ENCODE data around the gene ADGRL3. TPM values are rescaled to one million over a fixed set of nuclear protein-coding genes. Genes with fewer than 3 reads are reported as not detected.
"Not testable (repeated sequence)": the region's sequence is repeated elsewhere in the genome, so short reads cannot be mapped to it uniquely, and the experiment has no call there.

Gene ADGRL3
- total RNA-seq, 1 donor from 2014 or later = not detected

- intact Hi-C loops (cut with micrococcal nuclease) = no loop called here
Observed at GRCh38 chr4:61205066-61205465, 4.9 kb downstream of the ADGRL3 start.

GRCh38 chr4:61207156-61207555 is 7.0 kb downstream of the ADGRL3 start:
- intact Hi-C loops (cut with micrococcal nuclease) = not testable (repeated sequence)

DNA sequence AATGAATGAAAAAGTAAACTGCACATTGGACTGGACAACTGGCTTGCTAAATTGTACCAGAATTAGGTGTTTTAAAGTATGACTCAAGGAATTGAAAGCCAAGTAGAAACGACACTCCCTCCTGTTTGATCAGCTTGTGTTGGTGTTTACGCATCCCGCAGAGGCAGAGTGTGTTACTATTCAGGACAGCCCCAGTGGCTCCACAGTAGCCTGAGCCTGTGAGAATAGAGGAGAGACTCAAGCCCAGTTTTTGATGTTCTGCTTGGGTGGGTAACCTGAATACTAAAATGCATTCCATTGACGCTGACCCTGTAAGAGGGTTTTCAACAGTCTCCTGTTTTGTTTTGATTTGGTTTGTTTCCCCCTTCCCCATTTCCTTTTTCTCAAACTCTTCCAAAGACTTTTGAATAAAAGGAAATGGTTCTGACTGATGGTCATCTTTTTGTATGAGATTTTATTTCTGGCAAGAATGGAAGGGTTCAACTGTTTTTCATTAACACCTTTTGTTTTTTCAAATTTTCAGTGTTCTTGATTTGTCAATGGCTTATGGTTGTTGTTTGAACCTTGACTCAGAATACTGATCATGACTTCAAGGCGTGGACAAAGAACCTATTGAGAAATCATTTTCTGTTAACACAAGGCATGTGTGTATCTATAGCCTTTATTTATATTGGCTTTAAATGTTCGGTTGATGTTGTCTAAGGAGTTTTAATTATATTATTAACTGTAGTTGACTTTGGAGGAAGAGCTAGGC is 10.2 kb downstream of the ADGRL3 start:
- intact Hi-C loops (cut with micrococcal nuclease) = no loop called here

GRCh38 chr4:61211781-61212180 is 11.7 kb downstream of the ADGRL3 start:
- intact Hi-C loops (cut with micrococcal nuclease) = no loop called here

DNA sequence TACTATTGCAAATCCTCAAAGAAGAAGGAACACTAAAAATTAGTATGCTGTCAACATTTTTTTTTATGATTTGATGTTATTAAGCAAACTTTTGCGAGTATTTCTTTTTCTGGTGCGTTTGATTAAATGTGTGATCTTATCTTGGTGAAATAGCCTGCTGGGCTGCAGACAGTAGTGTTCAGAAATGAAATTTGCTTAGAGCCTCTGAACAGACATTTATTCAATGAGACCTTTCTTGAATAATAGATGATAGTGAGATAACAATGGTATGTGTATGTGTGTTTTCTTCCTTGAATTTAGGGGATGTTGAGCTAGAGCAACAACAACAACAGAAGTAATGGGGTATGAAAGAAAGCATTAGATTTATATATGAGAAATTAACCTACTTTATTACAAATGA is 12.7 kb downstream of the ADGRL3 start:
- intact Hi-C loops (cut with micrococcal nuclease) = no loop called here

DNA sequence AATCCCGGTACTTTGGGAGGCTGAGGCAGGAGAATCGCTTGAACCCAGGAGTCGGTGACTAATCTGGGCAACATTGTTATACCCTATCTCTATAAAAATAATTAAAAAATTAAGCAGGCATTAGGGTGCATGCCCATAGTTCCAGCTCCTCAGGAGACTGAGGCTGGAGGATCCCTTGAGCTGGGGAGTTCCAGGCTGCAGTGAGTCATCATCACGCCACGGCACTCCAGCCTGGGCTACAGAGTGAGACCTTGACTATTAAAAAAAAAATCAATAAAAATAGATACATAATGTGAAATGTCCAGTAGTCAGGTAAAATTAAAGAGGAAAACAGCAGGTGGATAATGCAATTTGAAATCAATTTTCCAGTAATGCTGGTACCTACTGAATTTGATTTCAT is 14.6 kb downstream of the ADGRL3 start:
- intact Hi-C loops (cut with micrococcal nuclease) = no loop called here

DNA sequence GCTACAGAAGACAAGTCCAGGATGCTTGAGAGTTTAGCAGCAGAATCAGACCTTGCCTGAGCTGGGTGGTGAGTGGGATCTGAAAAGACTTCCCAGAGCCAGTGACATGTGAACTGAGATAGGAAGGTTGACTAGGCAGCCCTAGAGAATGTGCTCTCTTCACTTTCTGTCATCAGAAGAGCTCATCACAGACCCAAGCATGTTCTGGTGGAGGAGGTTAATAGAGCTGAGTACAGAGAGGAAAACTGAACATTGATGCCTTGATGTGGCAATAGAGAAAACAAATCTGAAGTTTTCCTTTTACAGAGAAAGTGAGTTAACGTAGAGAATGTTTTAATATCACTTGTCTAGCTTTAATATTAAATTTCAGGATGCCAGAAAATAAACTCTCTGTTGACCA is 17.1 kb downstream of the ADGRL3 start:
- intact Hi-C loops (cut with micrococcal nuclease) = no loop called here

- intact Hi-C loops (cut with micrococcal nuclease) = no loop called here
Observed at GRCh38 chr4:61220556-61220955, 20.4 kb downstream of the ADGRL3 start.

DNA sequence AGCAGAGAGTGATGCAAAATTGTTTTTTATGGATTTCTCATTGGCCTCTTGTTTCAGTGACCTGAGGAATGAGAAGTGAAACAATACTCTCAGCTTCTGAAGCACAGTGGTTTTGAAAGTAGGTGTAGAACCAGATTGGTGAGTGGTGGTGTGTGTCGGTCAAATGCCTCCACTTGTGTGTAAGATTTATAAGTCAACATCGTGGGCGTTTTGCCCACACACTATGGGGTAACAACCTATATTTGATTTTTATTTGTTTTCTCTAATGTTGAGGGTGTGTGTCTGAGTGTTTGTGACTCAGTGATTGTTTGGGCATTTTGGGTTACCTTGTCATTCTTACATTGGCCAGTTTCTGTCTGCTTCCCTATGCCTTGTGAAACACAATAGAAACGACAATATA is 23.3 kb downstream of the ADGRL3 start:
- intact Hi-C loops (cut with micrococcal nuclease) = no loop called here

- intact Hi-C loops (cut with micrococcal nuclease) = no loop called here
Observed at GRCh38 chr4:61224573-61224972, 24.4 kb downstream of the ADGRL3 start.

DNA sequence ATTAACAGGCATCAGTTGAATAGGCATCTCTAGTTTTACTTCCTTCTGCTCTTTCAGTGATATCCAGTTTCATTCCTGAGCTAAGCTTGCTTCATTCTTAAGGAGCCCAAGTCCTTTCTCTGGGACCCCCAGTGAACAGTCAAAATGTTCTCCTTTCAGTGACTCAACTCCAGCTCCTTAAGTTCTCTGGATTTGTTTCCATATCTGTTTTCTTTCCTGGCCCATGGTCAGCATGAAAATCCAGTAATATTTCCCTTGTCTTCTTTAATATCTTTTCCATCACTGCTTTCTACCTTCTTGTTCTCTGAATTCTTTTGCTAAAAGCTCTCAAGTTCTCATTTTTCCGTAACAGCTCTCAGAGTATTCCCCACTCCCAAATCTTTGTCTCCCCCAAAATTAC is 25.5 kb downstream of the ADGRL3 start:
- intact Hi-C loops (cut with micrococcal nuclease) = no loop called here

GRCh38 chr4:61231421-61231820 is 31.3 kb downstream of the ADGRL3 start:
- intact Hi-C loops (cut with micrococcal nuclease) = no loop called here

DNA sequence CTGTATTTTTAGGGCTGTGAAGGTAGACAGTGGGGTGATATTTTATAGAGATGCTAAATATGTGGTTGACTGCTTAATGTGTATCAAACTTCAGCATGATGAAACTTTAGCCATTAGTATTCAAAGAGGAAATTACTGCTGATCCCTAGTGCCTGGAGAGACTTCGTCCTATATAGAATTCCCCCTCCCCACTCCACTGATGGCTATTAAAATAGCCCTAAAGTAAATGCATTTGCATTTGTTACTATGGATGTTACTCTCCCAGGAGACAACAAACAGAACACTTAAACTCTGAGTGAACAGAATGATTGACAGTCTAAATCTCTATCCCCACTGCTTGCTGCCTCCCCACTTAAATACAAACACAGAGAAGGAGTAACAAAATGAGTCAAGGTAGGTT is 39.1 kb downstream of the ADGRL3 start:
- intact Hi-C loops (cut with micrococcal nuclease) = no loop called here

- intact Hi-C loops (cut with micrococcal nuclease) = no loop called here
Observed at GRCh38 chr4:61243962-61244361, 43.8 kb downstream of the ADGRL3 start.

GRCh38 chr4:61245069-61245714 is 45.1 kb downstream of the ADGRL3 start:
- intact Hi-C loops (cut with micrococcal nuclease) = no loop called here

DNA sequence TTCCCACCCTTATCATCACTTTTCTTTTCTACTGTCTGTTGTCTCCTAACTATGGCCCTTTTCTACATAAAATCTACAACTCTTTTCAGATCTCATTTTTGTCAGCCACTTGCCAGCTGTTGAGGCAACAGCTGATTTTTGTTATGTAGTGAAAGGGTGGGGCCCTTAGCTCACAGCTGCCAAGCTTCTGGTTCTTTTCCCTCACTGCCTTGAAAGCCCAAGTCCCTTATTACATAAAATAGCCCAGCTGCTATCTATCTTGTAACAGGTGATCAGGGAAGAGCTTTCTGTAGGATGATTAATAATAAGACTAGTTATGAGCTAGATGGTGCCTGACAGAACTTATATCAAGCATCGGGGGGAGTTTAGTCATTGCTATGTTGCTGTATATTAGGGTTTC is 45.9 kb downstream of the ADGRL3 start:
- intact Hi-C loops (cut with micrococcal nuclease) = no loop called here

GRCh38 chr4:61248705-61249104 is 48.6 kb downstream of the ADGRL3 start:
- intact Hi-C loops (cut with micrococcal nuclease) = no loop called here

GRCh38 chr4:61251129-61251528 is 51.0 kb downstream of the ADGRL3 start:
- intact Hi-C loops (cut with micrococcal nuclease) = no loop called here

- intact Hi-C loops (cut with micrococcal nuclease) = no loop called here
Observed at GRCh38 chr4:61254406-61254805, 54.3 kb downstream of the ADGRL3 start.

- intact Hi-C loops (cut with micrococcal nuclease) = no loop called here
Observed at GRCh38 chr4:61273233-61273632, 73.1 kb downstream of the ADGRL3 start.

GRCh38 chr4:61274286-61274685 is 74.2 kb downstream of the ADGRL3 start:
- intact Hi-C loops (cut with micrococcal nuclease) = no loop called here

DNA sequence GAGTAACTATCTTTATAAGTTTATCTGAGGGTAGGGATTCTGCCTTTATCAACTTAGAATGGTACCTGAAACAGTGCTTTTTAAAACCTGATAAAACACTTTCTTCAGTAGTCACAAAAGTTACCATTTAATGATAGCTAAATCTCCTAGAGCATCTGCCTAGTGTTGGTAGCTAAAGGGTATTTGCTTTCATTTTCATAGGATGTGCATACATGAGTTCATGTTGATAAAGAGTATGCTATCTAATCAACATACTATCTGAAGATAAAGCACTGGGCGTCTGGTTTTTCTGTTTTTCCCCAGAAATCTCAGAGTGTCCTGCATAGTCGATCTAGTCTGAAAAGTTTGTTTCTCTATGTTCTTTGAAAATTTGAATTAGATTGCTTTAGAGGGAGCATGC is 75.1 kb downstream of the ADGRL3 start:
- intact Hi-C loops (cut with micrococcal nuclease) = no loop called here

DNA sequence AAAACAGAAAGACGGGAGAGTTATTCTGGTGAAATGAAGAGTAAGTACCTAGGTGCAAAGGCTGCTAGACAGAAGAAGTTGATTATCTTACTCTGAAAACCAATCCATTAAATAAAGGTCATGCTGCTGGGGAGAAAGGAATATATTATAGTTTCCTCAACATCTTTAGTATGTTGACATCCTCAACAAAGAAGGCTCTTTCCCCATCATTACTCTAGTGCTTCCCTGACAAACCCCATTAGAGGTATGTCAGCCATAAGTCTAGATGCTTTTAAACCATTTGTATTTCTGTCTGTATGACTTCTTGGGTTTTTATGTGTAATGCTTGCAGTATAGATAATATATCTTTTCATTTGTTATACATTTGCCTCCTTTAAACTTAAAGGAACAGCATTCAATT is 75.9 kb downstream of the ADGRL3 start:
- intact Hi-C loops (cut with micrococcal nuclease) = no loop called here

Measured in T-helper 2 cell treated with Interferon-gamma antibody and Interleukin-4, amounts not matched to agents 100 ng/mL and 5 ng/mL, for 36 hours (primary cell).